ENCODE measurements around the gene SYT8.
A peak's percentile ranks its signal among the peaks of the same experiment; 100 is the strongest.

SYT8 gene

GRCh38 chr11:1851468-1852180, 16.8 kb downstream of the SYT8 start:
- peaks cover 38% of the 10 kb centered on the region for H3K79me2 ChIP-seq (ENCODE audit: low read length)
- peaks cover 46% of the 10 kb centered on the region for H3K4me1 ChIP-seq (ENCODE audit: low read length)
- H3K9ac ChIP-seq (ENCODE audit: low read length), result peak overlapping the region; percentile 86
- H3K9me3 ChIP-seq (replicated peaks; ENCODE audit: insufficient read depth, low read length), result no peaks in the 10 kb centered on the region
- peaks cover 14% of the 10 kb centered on the region for H3F3A ChIP-seq (ENCODE audit: insufficient read depth, low read length)
- H3K36me3 ChIP-seq (replicated peaks; ENCODE audit: insufficient read depth, low read length), result no peaks in the 10 kb centered on the region
- H3K27me3 ChIP-seq (replicated peaks; ENCODE audit: insufficient read depth, low read length), result peaks cover 1% of the 10 kb centered on the region; the same call in 1 of the 2 replicates
- H3K4me3 ChIP-seq (ENCODE audit: low read length), result no peak overlapping the region
- peak overlapping the region; percentile 100 for H3K27ac ChIP-seq (ENCODE audit: low read length)
- H3K4me2 ChIP-seq (ENCODE audit: low read depth, low read length), result peak overlapping the region; percentile 88; the same call in 1 of the 2 replicates
- DNase-seq, result no peak
- TF ChIP-seq CTCF (IDR thresholded peaks at IDR 0.05; ENCODE audit: low read length) (no peak), EZH2phosphoT487 (IDR thresholded peaks at IDR 0.05; ENCODE audit: low read length) (no peak)
- H4K20me1 ChIP-seq (ENCODE audit: insufficient read depth, low read length), result no peaks in the 10 kb centered on the region; the same call in 1 of the 2 replicates
- H2AFZ ChIP-seq (ENCODE audit: low read length), result no peak overlapping the region; the same call in 1 of the 2 replicates
- H3K9me2 ChIP-seq (replicated peaks; ENCODE audit: insufficient read depth, low read length), result no peaks in the 10 kb centered on the region

GRCh38 chr11:1852271-1852876, 17.6 kb downstream of the SYT8 start:
- Histone ChIP-seq H3K79me2 (ENCODE audit: low read length) (peaks cover 45% of the 10 kb centered on the region), H3K4me1 (ENCODE audit: low read length) (peaks cover 46% of the 10 kb centered on the region), H3K9me2 (replicated peaks; ENCODE audit: insufficient read depth, low read length) (no peaks in the 10 kb centered on the region), H3K36me3 (replicated peaks; ENCODE audit: insufficient read depth, low read length) (no peaks in the 10 kb centered on the region), H3K27me3 (replicated peaks; ENCODE audit: insufficient read depth, low read length) (no peaks in the 10 kb centered on the region; the same call in 1 of the 2 replicates), H3F3A (ENCODE audit: insufficient read depth, low read length) (peaks cover 14% of the 10 kb centered on the region), H3K4me2 (ENCODE audit: low read depth, low read length) (peak overlapping the region; percentile 88), H4K20me1 (ENCODE audit: insufficient read depth, low read length) (no peaks in the 10 kb centered on the region; the same call in 1 of the 2 replicates), H2AFZ (ENCODE audit: low read length) (peak overlapping the region; percentile 90; the same call in 1 of the 2 replicates), H3K9me3 (replicated peaks; ENCODE audit: insufficient read depth, low read length) (no peaks in the 10 kb centered on the region), H3K9ac (ENCODE audit: low read length) (peak overlapping the region; percentile 86), H3K27ac (ENCODE audit: low read length) (peak overlapping the region; percentile 100), H3K4me3 (ENCODE audit: low read length) (peak overlapping the region; percentile 74)
- DNase-seq, result peak; percentile 12
- no peak for TF ChIP-seq EZH2 (optimal IDR thresholded peaks at IDR 0.05; ENCODE audit: low read depth, low read length)
- no peak for TF ChIP-seq CTCF (IDR thresholded peaks at IDR 0.05; ENCODE audit: low read length)
- no peak for TF ChIP-seq EZH2phosphoT487 (IDR thresholded peaks at IDR 0.05; ENCODE audit: low read length)

GRCh38 chr11:1852877-1853276, 18.1 kb downstream of the SYT8 start, which contains the start of gene LSP1:
Gene LSP1, plus strand, starts transcription at chr11:1853084. Its CDS starts 61 bp downstream, at chr11:1853145.
- Histone ChIP-seq H3K36me3 (replicated peaks; ENCODE audit: insufficient read depth, low read length) (no peaks in the 10 kb centered on the region), H3K4me2 (ENCODE audit: low read depth, low read length) (peak within 1 kb of the TSS; percentile 88), H3K27me3 (replicated peaks; ENCODE audit: insufficient read depth, low read length) (no peaks in the 10 kb centered on the region; the same call in 1 of the 2 replicates), H3F3A (ENCODE audit: insufficient read depth, low read length) (peaks cover 14% of the 10 kb centered on the region), H3K9me3 (replicated peaks; ENCODE audit: insufficient read depth, low read length) (no peaks in the 10 kb centered on the region), H3K27ac (ENCODE audit: low read length) (peak within 1 kb of the TSS; percentile 100), H3K9ac (ENCODE audit: low read length) (peak within 1 kb of the TSS; percentile 86), H2AFZ (ENCODE audit: low read length) (peak within 1 kb of the TSS; percentile 90; the same call in 1 of the 2 replicates), H3K4me1 (ENCODE audit: low read length) (peaks cover 46% of the 10 kb centered on the region), H4K20me1 (ENCODE audit: insufficient read depth, low read length) (no peaks in the 10 kb centered on the region; the same call in 1 of the 2 replicates), H3K79me2 (ENCODE audit: low read length) (peaks cover 50% of the 10 kb centered on the region), H3K4me3 (ENCODE audit: low read length) (peak within 1 kb of the TSS; percentile 74), H3K9me2 (replicated peaks; ENCODE audit: insufficient read depth, low read length) (no peaks in the 10 kb centered on the region)
- DNase-seq, result peak; percentile 88
- TF ChIP-seq CTCF (IDR thresholded peaks at IDR 0.05; ENCODE audit: low read length) (no peak), EZH2 (optimal IDR thresholded peaks at IDR 0.05; ENCODE audit: low read depth, low read length) (no peak), EZH2phosphoT487 (IDR thresholded peaks at IDR 0.05; ENCODE audit: low read length) (no peak)

Measured in MM.1S (cell line).